ENCODE data around the gene BABAM2. TPM values are rescaled to one million over a fixed set of nuclear protein-coding genes. Genes with fewer than 3 reads are reported as not detected.

The BABAM2 gene
- total and polyA plus RNA-seq, 10 of the 15 experiments (the other 5 are each of a cell fraction or from before 2014, with no cell fraction given): 30.7 to 59.9 (median 44.5) TPM

DNA sequence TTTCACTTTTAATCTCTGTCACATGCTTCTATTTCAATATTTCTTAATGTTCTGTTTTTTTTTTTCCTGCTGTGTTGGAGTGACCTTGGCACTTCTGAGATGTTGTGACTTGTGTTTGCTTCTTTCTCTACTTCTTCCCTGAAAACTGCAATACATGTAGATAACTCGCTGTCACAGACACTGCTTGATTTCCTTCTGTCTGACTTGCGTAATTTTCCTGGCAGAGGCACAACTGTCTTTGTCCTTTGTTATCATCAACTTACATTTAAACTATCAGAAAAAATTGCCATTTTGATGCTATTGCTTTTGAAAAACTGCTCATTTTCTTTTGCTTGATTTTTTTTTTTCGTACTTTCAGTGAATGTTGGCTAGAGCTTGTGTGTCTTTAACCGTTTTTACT lies 69.0 kb downstream of the BABAM2 start:
- H3K4me1 ChIP-seq (ENCODE audit: control insufficient read depth, insufficient read depth, low read length): peaks cover 4% of the 10 kb centered on the region; the same call in 1 of the 2 replicates
- no peak overlapping the region for H3K9ac ChIP-seq (ENCODE audit: control insufficient read depth, insufficient read depth, low read length)
- 92% methylated on average over 4 of the region's 4 CpGs for WGBS (ENCODE audit: insufficient coverage, insufficient replicate concordance, low lambda C conversion rate, missing lambda C conversion rate)
- H3K9me3 ChIP-seq (replicated peaks; ENCODE audit: control insufficient read depth, insufficient read depth, low read length): no peaks in the 10 kb centered on the region; the same call in 1 of the 3 replicates
- DNase-seq (ENCODE audit: low read depth, low spot score) (no peak), ATAC-seq (no peak), FAIRE-seq (no peak)
- in situ Hi-C loops (cut with MboI): no loop called here
- no TSS peak for BruUV-seq (replicated peaks)
- H3K79me2 ChIP-seq (ENCODE audit: control insufficient read depth, insufficient read depth, low read length): no peaks in the 10 kb centered on the region
- POLR2A ChIA-PET: no interaction called here
- no peak overlapping the region for H3K27ac ChIP-seq (ENCODE audit: control insufficient read depth, insufficient read depth)
- H3K27me3 ChIP-seq (replicated peaks in 1 of 2; ENCODE audit: control insufficient read depth in 2 of 2, insufficient read depth in 2 of 2, low read length in 1 of 2): no peaks in the 10 kb centered on the region
- no peak overlapping the region for H3K4me2 ChIP-seq (ENCODE audit: control insufficient read depth, insufficient read depth)
- CTCF ChIA-PET: no interaction called here
- no peak overlapping the region for H2AFZ ChIP-seq (ENCODE audit: control insufficient read depth, low read depth, low read length)
- intact Hi-C loops (cut with micrococcal nuclease; ENCODE audit: unreplicated experiment): no loop called here
- RAD21 ChIA-PET (ENCODE audit: unreplicated experiment): no interaction called here
- H3K4me3 ChIP-seq: no peak overlapping the region
- no peaks in the 10 kb centered on the region for H4K20me1 ChIP-seq (ENCODE audit: control insufficient read depth, insufficient read depth)
- SMC1A ChIA-PET (ENCODE audit: uncharacterized antibody, unreplicated experiment): no interaction called here
- no peak for TF ChIP-seq MTA3 (IDR thresholded peaks at IDR 0.05; ENCODE audit: borderline replicate concordance, low read length)
- no peaks in the 10 kb centered on the region for H3K36me3 ChIP-seq (ENCODE audit: control insufficient read depth in 2 of 2, insufficient read depth in 2 of 2, low read length in 1 of 2)

DNA sequence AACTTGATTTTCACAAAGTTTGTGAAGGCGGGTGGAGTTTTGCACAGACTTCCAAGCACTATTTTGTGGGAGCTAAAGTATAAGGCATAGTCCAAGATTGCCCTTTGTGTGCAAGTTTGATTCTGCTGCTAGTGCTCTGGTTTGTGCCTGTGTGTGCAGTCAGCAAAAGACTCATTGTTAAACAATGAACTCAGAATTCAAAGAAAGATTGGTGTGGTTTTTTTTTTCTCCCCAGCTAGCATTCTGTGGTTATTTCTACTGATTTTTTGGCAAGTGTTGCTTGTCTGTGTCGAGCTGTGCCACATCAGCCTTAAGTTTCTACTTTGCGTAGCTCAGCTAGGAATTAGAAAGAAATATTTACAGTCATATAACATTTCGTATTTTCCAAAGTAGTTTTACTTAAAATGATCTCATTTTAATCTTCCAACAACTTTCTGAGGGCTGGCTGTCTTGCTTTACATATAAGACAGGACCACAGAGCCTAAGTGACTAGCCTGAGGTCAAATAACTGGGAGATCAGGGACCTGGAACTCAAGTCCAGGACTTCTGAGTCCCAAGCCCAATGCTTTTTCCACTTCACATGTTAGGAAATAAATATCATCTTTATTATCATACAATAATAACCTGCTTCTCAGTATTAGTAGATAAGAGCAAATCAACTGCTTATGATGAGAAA lies 69.8 kb downstream of the BABAM2 start:
- intact Hi-C loops (cut with micrococcal nuclease; ENCODE audit: unreplicated experiment) (no loop called here), in situ Hi-C loops (cut with MboI) (no loop called here)
- H3K79me2 ChIP-seq (ENCODE audit: control insufficient read depth, insufficient read depth, low read length): no peaks in the 10 kb centered on the region
- no TSS peak for BruUV-seq (replicated peaks)
- no peaks in the 10 kb centered on the region for H3K27me3 ChIP-seq (replicated peaks in 1 of 2; ENCODE audit: control insufficient read depth in 2 of 2, insufficient read depth in 2 of 2, low read length in 1 of 2)
- H3K27ac ChIP-seq (ENCODE audit: control insufficient read depth, insufficient read depth): no peak overlapping the region
- no peak for ATAC-seq
- H3K9ac ChIP-seq (ENCODE audit: control insufficient read depth, insufficient read depth, low read length): no peak overlapping the region
- POLR2A ChIA-PET: no interaction called here
- DNase-seq (ENCODE audit: low read depth, low spot score): no peak
- H3K4me3 ChIP-seq: no peak overlapping the region
- WGBS (ENCODE audit: insufficient coverage, insufficient replicate concordance, low lambda C conversion rate, missing lambda C conversion rate): 81% methylated on average over 4 of the region's 4 CpGs
- SMC1A ChIA-PET (ENCODE audit: uncharacterized antibody, unreplicated experiment): interaction anchor here (3.4 kb wide), 1 partner anchor 11 kb away, joined by 14 read pairs; no protein-coding TSS in a partner anchor
- RAD21 ChIA-PET (ENCODE audit: unreplicated experiment): no interaction called here
- H3K36me3 ChIP-seq (ENCODE audit: control insufficient read depth in 2 of 2, insufficient read depth in 2 of 2, low read length in 1 of 2): no peaks in the 10 kb centered on the region
- CTCF ChIA-PET: no interaction called here
- H3K4me2 ChIP-seq (ENCODE audit: control insufficient read depth, insufficient read depth): no peak overlapping the region
- no peaks in the 10 kb centered on the region for H3K4me1 ChIP-seq (ENCODE audit: control insufficient read depth, insufficient read depth, low read length)
- H4K20me1 ChIP-seq (ENCODE audit: control insufficient read depth, insufficient read depth): no peaks in the 10 kb centered on the region
- no peak overlapping the region for H2AFZ ChIP-seq (ENCODE audit: control insufficient read depth, low read depth, low read length)
- H3K9me3 ChIP-seq (replicated peaks; ENCODE audit: control insufficient read depth, insufficient read depth, low read length): no peaks in the 10 kb centered on the region; the same call in 1 of the 3 replicates
- no peak for FAIRE-seq
- TF ChIP-seq WRNIP1 (IDR thresholded peaks at IDR 0.05; ENCODE audit: borderline replicate concordance, low read depth, low read length): no peak
- no peak for TF ChIP-seq SREBF1 (IDR thresholded peaks at IDR 0.05; ENCODE audit: low read length)
- TF ChIP-seq, protein P1, sequence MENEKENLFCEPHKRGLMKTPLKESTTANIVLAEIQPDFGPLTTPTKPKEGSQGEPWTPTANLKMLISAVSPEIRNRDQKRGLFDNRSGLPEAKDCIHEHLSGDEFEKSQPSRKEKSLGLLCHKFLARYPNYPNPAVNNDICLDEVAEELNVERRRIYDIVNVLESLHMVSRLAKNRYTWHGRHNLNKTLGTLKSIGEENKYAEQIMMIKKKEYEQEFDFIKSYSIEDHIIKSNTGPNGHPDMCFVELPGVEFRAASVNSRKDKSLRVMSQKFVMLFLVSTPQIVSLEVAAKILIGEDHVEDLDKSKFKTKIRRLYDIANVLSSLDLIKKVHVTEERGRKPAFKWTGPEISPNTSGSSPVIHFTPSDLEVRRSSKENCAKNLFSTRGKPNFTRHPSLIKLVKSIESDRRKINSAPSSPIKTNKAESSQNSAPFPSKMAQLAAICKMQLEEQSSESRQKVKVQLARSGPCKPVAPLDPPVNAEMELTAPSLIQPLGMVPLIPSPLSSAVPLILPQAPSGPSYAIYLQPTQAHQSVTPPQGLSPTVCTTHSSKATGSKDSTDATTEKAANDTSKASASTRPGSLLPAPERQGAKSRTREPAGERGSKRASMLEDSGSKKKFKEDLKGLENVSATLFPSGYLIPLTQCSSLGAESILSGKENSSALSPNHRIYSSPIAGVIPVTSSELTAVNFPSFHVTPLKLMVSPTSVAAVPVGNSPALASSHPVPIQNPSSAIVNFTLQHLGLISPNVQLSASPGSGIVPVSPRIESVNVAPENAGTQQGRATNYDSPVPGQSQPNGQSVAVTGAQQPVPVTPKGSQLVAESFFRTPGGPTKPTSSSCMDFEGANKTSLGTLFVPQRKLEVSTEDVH (IDR thresholded peaks at IDR 0.05; ENCODE audit: low read depth, partially characterized antibody): no peak
- TF ChIP-seq CHD2 (IDR thresholded peaks at IDR 0.05; ENCODE audit: borderline replicate concordance, low read depth, low read length): no peak
- TF ChIP-seq SUPT20H (IDR thresholded peaks at IDR 0.05; ENCODE audit: borderline replicate concordance, control insufficient read depth, low read depth, low read length): no peak
- TF ChIP-seq GABPA (IDR thresholded peaks at IDR 0.05; ENCODE audit: low read depth): no peak
- TF ChIP-seq, protein P2, sequence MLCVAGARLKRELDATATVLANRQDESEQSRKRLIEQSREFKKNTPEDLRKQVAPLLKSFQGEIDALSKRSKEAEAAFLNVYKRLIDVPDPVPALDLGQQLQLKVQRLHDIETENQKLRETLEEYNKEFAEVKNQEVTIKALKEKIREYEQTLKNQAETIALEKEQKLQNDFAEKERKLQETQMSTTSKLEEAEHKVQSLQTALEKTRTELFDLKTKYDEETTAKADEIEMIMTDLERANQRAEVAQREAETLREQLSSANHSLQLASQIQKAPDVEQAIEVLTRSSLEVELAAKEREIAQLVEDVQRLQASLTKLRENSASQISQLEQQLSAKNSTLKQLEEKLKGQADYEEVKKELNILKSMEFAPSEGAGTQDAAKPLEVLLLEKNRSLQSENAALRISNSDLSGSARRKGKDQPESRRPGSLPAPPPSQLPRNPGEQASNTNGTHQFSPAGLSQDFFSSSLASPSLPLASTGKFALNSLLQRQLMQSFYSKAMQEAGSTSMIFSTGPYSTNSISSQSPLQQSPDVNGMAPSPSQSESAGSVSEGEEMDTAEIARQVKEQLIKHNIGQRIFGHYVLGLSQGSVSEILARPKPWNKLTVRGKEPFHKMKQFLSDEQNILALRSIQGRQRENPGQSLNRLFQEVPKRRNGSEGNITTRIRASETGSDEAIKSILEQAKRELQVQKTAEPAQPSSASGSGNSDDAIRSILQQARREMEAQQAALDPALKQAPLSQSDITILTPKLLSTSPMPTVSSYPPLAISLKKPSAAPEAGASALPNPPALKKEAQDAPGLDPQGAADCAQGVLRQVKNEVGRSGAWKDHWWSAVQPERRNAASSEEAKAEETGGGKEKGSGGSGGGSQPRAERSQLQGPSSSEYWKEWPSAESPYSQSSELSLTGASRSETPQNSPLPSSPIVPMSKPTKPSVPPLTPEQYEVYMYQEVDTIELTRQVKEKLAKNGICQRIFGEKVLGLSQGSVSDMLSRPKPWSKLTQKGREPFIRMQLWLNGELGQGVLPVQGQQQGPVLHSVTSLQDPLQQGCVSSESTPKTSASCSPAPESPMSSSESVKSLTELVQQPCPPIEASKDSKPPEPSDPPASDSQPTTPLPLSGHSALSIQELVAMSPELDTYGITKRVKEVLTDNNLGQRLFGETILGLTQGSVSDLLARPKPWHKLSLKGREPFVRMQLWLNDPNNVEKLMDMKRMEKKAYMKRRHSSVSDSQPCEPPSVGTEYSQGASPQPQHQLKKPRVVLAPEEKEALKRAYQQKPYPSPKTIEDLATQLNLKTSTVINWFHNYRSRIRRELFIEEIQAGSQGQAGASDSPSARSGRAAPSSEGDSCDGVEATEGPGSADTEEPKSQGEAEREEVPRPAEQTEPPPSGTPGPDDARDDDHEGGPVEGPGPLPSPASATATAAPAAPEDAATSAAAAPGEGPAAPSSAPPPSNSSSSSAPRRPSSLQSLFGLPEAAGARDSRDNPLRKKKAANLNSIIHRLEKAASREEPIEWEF (IDR thresholded peaks at IDR 0.05; ENCODE audit: insufficient replicate concordance, low read depth, low read length): no peak
- no peak for TF ChIP-seq BACH1 (IDR thresholded peaks at IDR 0.05; ENCODE audit: borderline replicate concordance)
